ENCODE data around the gene L3HYPDH.

L3HYPDH gene

DNA sequence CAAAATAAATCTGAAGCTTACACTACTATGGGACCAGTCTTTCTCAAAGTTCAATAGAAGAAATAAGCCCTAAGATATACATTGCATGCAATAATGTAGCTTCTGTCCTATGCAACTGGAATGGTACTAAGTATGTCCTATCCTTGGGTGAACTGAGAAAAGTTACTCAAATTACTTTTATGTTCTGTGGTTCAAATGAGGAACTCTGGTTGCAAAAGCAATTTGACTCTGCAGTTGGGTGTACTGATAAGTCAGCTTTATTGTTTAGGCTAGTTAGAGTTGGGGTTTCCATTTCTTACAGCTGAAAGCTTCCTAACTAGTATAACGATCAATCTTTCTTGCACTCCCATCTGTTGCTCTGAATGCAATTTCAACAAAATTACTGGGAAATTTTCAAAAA lies 48.2 kb downstream of the L3HYPDH start:
- no peak for DNase-seq (ENCODE audit: low read depth)
- TF ChIP-seq, protein P1, sequence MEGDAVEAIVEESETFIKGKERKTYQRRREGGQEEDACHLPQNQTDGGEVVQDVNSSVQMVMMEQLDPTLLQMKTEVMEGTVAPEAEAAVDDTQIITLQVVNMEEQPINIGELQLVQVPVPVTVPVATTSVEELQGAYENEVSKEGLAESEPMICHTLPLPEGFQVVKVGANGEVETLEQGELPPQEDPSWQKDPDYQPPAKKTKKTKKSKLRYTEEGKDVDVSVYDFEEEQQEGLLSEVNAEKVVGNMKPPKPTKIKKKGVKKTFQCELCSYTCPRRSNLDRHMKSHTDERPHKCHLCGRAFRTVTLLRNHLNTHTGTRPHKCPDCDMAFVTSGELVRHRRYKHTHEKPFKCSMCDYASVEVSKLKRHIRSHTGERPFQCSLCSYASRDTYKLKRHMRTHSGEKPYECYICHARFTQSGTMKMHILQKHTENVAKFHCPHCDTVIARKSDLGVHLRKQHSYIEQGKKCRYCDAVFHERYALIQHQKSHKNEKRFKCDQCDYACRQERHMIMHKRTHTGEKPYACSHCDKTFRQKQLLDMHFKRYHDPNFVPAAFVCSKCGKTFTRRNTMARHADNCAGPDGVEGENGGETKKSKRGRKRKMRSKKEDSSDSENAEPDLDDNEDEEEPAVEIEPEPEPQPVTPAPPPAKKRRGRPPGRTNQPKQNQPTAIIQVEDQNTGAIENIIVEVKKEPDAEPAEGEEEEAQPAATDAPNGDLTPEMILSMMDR (IDR thresholded peaks at IDR 0.05; ENCODE audit: low read depth, low read length, missing control alignments), result no peak
- in situ Hi-C loops (cut with HindIII; ENCODE audit: low sequenced_read_pairs), result no loop called here
- H3K4me3 ChIP-seq (ENCODE audit: low read depth, low read length), result no peak overlapping the region

DNA sequence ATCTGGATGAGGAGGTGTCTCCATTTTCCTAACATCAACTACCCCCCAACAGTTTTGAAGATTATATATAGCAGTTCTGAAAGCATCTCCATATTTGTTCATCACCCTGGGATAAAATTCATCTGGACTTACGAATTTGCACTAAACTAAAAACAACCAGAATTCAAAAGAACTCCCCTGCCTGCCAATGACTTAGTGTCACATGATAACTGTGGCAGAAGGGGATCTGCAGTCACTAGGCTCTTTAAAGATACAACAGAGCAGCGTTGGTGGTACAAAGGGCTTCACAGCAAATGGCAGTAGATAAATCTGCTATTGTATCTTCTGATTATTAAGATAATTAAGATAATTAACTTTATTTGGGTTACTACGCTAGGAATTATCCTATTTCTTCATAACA lies 49.1 kb downstream of the L3HYPDH start:
- in situ Hi-C loops (cut with HindIII; ENCODE audit: low sequenced_read_pairs), result no loop called here
- H3K4me3 ChIP-seq (ENCODE audit: low read depth, low read length), result no peak overlapping the region
- TF ChIP-seq, protein P1 (IDR thresholded peaks at IDR 0.05; ENCODE audit: low read depth, low read length, missing control alignments), result no peak
- no peak for DNase-seq (ENCODE audit: low read depth)

DNA sequence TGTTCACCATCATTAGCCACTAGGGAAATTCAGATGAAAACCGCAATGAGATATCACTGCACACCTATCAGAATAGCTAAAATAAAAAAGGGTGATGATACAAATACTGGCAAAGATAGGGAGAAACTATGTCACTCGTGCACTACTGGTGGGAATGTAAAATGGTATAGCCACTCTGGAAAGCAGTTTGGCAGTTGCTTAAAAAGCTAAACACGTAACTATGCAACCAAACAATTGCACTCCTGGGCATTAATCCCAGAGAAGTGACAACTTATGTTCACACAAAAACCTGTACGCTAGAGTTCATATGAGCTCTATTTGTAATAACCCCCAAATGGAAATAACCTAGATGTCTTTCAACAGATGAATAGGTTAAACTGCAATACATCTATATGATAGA lies 54.4 kb downstream of the L3HYPDH start:
- TF ChIP-seq, protein P1 (IDR thresholded peaks at IDR 0.05; ENCODE audit: low read depth, low read length, missing control alignments), result no peak

DNA sequence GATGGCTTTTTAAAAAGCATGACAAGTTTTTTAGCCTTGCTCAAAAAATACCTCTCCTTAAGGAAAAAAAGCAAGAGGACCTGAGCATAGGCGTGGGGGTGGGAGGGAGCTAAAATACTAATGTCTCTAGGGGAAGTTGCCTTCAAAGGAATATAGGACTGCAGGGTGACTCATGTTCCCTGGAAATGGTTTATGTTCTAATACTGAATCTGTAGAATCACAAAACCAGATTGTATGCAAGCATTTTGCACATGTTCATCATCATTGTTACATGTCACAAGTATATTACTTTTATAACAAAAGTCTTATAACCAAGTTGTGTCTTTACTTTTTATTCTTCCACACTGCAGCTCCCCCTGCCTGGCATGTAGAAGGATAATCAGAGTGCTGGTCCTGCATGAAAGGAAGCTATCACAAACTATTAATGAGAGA lies 55.6 kb downstream of the L3HYPDH start:
- DNase-seq (ENCODE audit: low read depth), result peak; percentile 23
- no peak overlapping the region for H3K4me3 ChIP-seq (ENCODE audit: low read depth, low read length)
- TF ChIP-seq, protein P1 (IDR thresholded peaks at IDR 0.05; ENCODE audit: low read depth, low read length, missing control alignments), result peak; percentile 43
- in situ Hi-C loops (cut with HindIII; ENCODE audit: low sequenced_read_pairs), result no loop called here

More for the DNA sequence above, 54.4 kb downstream of the L3HYPDH start:
- H3K4me3 ChIP-seq (ENCODE audit: low read depth, low read length), result no peak overlapping the region
- no peak for DNase-seq (ENCODE audit: low read depth)
- in situ Hi-C loops (cut with HindIII; ENCODE audit: low sequenced_read_pairs), result no loop called here

DNA sequence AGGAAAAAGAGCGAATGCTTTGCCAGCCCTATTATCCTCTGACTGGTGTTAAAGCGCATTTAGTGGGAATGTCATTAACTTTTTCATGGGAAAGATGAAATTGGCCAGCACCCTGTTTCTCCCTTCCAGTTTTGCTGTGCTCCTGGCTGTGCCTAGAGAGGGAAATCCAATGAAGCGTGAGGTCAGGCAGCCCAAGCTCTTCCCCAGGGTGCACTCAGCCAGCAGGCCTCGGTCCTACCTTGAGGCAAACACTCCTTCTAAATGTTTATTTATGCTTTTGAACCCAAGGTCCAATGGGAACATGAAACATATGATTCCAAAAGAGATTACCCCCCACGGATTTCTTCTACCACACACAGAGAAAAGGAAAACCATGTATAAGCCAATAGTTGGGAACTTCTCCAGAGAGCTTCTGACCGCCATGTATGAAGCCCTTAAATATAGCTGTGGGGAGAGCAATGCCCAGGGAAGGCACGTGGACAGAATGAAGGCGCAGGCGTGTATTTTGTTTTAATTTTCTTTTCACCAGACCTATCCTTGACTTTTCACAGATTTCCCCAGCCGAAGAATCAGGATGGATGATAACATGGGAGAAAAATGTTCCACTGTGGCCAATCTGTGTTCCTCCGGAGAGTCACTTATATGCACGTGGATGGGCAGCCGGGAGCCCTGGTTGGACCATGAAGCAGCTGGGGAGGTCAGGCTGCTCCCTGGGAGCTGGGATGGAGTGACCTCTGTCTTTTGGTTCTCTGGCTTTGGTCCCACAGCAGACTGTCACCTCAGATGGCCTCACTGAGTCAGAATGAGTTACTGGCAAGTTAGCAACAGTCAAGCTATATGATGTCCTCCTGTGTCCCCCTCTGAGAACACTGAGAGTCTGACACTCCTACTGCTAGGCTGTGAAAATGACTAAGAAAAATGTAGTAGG lies 56.3 kb downstream of the L3HYPDH start:
- TF ChIP-seq, protein P1 (IDR thresholded peaks at IDR 0.05; ENCODE audit: low read depth, low read length, missing control alignments), result no peak
- in situ Hi-C loops (cut with HindIII; ENCODE audit: low sequenced_read_pairs), result no loop called here
- DNase-seq (ENCODE audit: low read depth), result peak; percentile 28
- no peak overlapping the region for H3K4me3 ChIP-seq (ENCODE audit: low read depth, low read length)

DNA sequence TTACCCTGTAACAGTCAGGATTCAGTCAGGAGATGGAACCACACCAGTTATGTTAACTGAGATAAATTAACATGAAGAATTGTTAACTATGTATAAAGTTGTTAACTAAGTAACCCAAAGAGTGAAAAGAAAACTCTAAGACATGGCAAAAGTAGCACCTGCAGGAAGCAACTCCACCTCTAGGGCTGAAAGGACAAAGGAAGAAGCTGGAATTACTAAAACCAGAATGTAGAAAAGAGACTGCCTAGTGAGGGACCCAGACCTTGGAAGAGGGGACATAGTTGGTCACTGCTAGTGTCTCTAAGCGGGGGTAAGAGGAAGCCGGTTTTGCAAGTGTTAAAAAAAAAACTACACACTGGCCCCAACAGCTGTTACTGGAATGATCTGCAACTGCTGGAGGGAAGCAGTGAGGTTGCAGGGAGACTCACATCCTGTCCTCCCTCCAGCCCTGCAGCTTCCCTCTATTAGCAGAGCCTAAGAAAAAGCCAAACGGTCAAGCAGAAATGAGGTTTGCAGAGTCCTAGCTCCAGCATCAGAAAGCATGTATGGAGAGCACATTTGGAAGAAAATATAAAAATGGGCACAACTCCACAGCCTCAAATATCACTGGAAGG lies 58.8 kb downstream of the L3HYPDH start:
- DNase-seq (ENCODE audit: low read depth), result no peak
- TF ChIP-seq, protein P1 (IDR thresholded peaks at IDR 0.05; ENCODE audit: low read depth, low read length, missing control alignments), result no peak
- H3K4me3 ChIP-seq (ENCODE audit: low read depth, low read length), result no peak overlapping the region
- in situ Hi-C loops (cut with HindIII; ENCODE audit: low sequenced_read_pairs), result no loop called here
